ENCODE measurements around the gene SDK1.

SDK1 gene

GRCh38 chr7:3968234-3968633 is 667.2 kb downstream of the SDK1 start:
- peaks cover 0 to 14% of the 10 kb centered on the region in 2 experiments; a peak in 1 of 3 replicates for H3K36me3 ChIP-seq (ENCODE audit: control insufficient read depth in 2 of 2, insufficient read depth in 1 of 2, low read length in 2 of 2)
- H3K4me3 ChIP-seq (ENCODE audit: low read depth, low read length): no peak overlapping the region
- no peaks in the 10 kb centered on the region for H3K9me3 ChIP-seq (ENCODE audit: control insufficient read depth, insufficient read depth, low read depth, low read length)
- no peak for TF ChIP-seq ZFP69B (tag by site-specific recombination; IDR thresholded peaks at IDR 0.05)
- TF ChIP-seq BCL6B (tag by site-specific recombination; IDR thresholded peaks at IDR 0.05): no peak
- no peak for TF ChIP-seq TSHZ1 (tag by site-specific recombination; IDR thresholded peaks at IDR 0.05; ENCODE audit: borderline replicate concordance)
- no peak for TF ChIP-seq ZNF366 (tag by site-specific recombination; conservative IDR thresholded peaks at IDR 0.05)
- no peak for TF ChIP-seq ATF2 (tag by site-specific recombination; IDR thresholded peaks at IDR 0.05; ENCODE audit: low read depth)
- no peak for TF ChIP-seq ZNF645 (tag by site-specific recombination; IDR thresholded peaks at IDR 0.05)
- TF ChIP-seq GFI1B (tag by site-specific recombination; IDR thresholded peaks at IDR 0.05): no peak
- no peak for TF ChIP-seq ZSCAN23 (tag by site-specific recombination; IDR thresholded peaks at IDR 0.05)
- no peak for TF ChIP-seq SCRT1 (tag by site-specific recombination; IDR thresholded peaks at IDR 0.05; ENCODE audit: borderline replicate concordance)
- ChIA-PET POLR2A (no interaction called here), CTCF (no interaction called here)
- no peaks in the 10 kb centered on the region for H3K4me1 ChIP-seq (ENCODE audit: control insufficient read depth, insufficient read depth, low read length)
- no peak overlapping the region for H3K27ac ChIP-seq (ENCODE audit: extremely low read depth, low read depth, low read length)

GRCh38 chr7:3969286-3969685 is 668.2 kb downstream of the SDK1 start:
- H3K4me3 ChIP-seq (ENCODE audit: low read depth, low read length): no peak overlapping the region
- H3K36me3 ChIP-seq (ENCODE audit: control insufficient read depth in 2 of 2, insufficient read depth in 1 of 2, low read length in 2 of 2): peaks cover 0 to 10% of the 10 kb centered on the region in 2 experiments; a peak in 1 of 3 replicates
- H3K4me1 ChIP-seq (ENCODE audit: control insufficient read depth, insufficient read depth, low read length): no peaks in the 10 kb centered on the region
- H3K27ac ChIP-seq (ENCODE audit: extremely low read depth, low read depth, low read length): no peak overlapping the region
- ChIA-PET POLR2A (no interaction called here), CTCF (no interaction called here)
- no peaks in the 10 kb centered on the region for H3K9me3 ChIP-seq (ENCODE audit: control insufficient read depth, insufficient read depth, low read depth, low read length)
- TF ChIP-seq ZNF19 (tag by site-specific recombination; IDR thresholded peaks at IDR 0.05; ENCODE audit: low read depth) (no peak), TCF7L2 (IDR thresholded peaks at IDR 0.05; ENCODE audit: borderline replicate concordance, low read depth, low read length) (no peak), ZNF404 (tag by site-specific recombination; IDR thresholded peaks at IDR 0.05) (no peak), ZNF747 (tag by site-specific recombination; IDR thresholded peaks at IDR 0.05) (no peak), ZBTB48 (tag by site-specific recombination; IDR thresholded peaks at IDR 0.05) (no peak), ZNF2 (tag by site-specific recombination; IDR thresholded peaks at IDR 0.05) (no peak), TSHZ1 (tag by site-specific recombination; IDR thresholded peaks at IDR 0.05; ENCODE audit: borderline replicate concordance) (no peak), GLIS2 (tag by site-specific recombination; IDR thresholded peaks at IDR 0.05) (no peak), ZNF121 (tag by site-specific recombination; IDR thresholded peaks at IDR 0.05) (no peak), ZBTB8A (tag by site-specific recombination; IDR thresholded peaks at IDR 0.05) (no peak), ZNF501 (tag by site-specific recombination; IDR thresholded peaks at IDR 0.05) (no peak), ZNF488 (tag by site-specific recombination; IDR thresholded peaks at IDR 0.05) (no peak), MZF1 (tag by site-specific recombination; IDR thresholded peaks at IDR 0.05; ENCODE audit: borderline replicate concordance) (no peak), ZNF76 (tag by site-specific recombination; IDR thresholded peaks at IDR 0.05; ENCODE audit: borderline replicate concordance, low read depth) (no peak), SCRT2 (tag by site-specific recombination; IDR thresholded peaks at IDR 0.05) (no peak), ZNF426 (tag by site-specific recombination; IDR thresholded peaks at IDR 0.05) (no peak)

Measured in HEK293 (cell line).